Trophoblast cell (in vitro differentiated cells and primary cell): ENCODE results near the gene EXOC7.
A peak's percentile ranks its signal among the peaks of the same experiment; 100 is the strongest.
"Not testable (repeated sequence)": the region's sequence is repeated elsewhere in the genome, so short reads cannot be mapped to it uniquely, and the experiment has no call there.

Experiments used
- DNase-seq, 2 donors: peaks; one replicate each; pipeline ENCODE4 v3.0.0-alpha.2; 2016
- H2AFZ ChIP-seq: 2 replicates; pipeline ENCODE4 v1.6.1; 2013; ENCODE audit warnings: low read length, moderate library complexity, mild to moderate bottlenecking; ENCODE audit not compliant: insufficient read depth, poor library complexity
- H2AK5ac ChIP-seq: 2 replicates; pipeline ENCODE4 v1.6.1; 2013; ENCODE audit warnings: mild to moderate bottlenecking, low read length
- H2BK120ac ChIP-seq: 2 replicates; pipeline ENCODE4 v1.6.1; 2013; ENCODE audit warnings: low read length, mild to moderate bottlenecking, moderate library complexity; ENCODE audit not compliant: insufficient read depth, poor library complexity
- H2BK12ac ChIP-seq: 2 replicates; pipeline ENCODE4 v1.6.1; 2013; ENCODE audit warnings: mild to moderate bottlenecking, low read length, moderate library complexity
- H2BK5ac ChIP-seq: 2 replicates; pipeline ENCODE4 v1.6.1; 2013; ENCODE audit warnings: low read length, low read depth, moderate library complexity, mild to moderate bottlenecking; ENCODE audit not compliant: poor library complexity
- H3K14ac ChIP-seq: 2 replicates; pipeline ENCODE4 v1.6.1; 2013; ENCODE audit warnings: mild to moderate bottlenecking, low read length
- H3K18ac ChIP-seq: 2 replicates; pipeline ENCODE4 v1.6.1; 2013; ENCODE audit warnings: mild to moderate bottlenecking, low read length
- H3K23ac ChIP-seq: 2 replicates; pipeline ENCODE4 v1.6.1; 2013; ENCODE audit warnings: low read length
- H3K27ac ChIP-seq: 2 replicates; pipeline ENCODE4 v1.5.1; 2013; ENCODE audit warnings: low read depth, mild to moderate bottlenecking, inconsistent platforms, low read length, moderate library complexity
- H3K27me3 ChIP-seq: 2 replicates; pipeline ENCODE4 v1.6.1; 2013; ENCODE audit warnings: inconsistent platforms, mild to moderate bottlenecking, low read length, moderate library complexity; ENCODE audit not compliant: insufficient read depth
- H3K36me3 ChIP-seq, 2 experiments: 1 replicate in 1 of 2; 2 replicates in 1 of 2; pipeline ENCODE4 v1.6.1; 2013; ENCODE audit warnings: low read length in 2 of 2, mild to moderate bottlenecking in 2 of 2, moderate library complexity in 1 of 2; ENCODE audit not compliant: insufficient read depth in 2 of 2, control insufficient read depth in 1 of 2
- H3K4ac ChIP-seq: 2 replicates; pipeline ENCODE4 v1.6.1; 2013; ENCODE audit warnings: low read depth, mild to moderate bottlenecking, low read length, moderate library complexity
- H3K4me1 ChIP-seq, 2 experiments: 1 replicate in 1 of 2; 2 replicates in 1 of 2; pipeline ENCODE4 v1.6.1; 2013; ENCODE audit warnings: low read length in 2 of 2, mild to moderate bottlenecking in 2 of 2, moderate library complexity in 1 of 2; ENCODE audit not compliant: insufficient read depth in 2 of 2, control insufficient read depth in 1 of 2
- H3K4me2 ChIP-seq: 2 replicates; pipeline ENCODE4 v1.6.1; 2013; ENCODE audit warnings: inconsistent platforms, mild to moderate bottlenecking, low read length, moderate library complexity
- H3K4me3 ChIP-seq: 2 replicates; pipeline ENCODE4 v1.5.1; 2013; ENCODE audit warnings: mild to moderate bottlenecking, low read depth, low read length, inconsistent platforms
- H3K79me1 ChIP-seq: one replicate; pipeline ENCODE4 v1.6.1; 2013; ENCODE audit warnings: low read length
- H3K79me2 ChIP-seq: 2 replicates; pipeline ENCODE4 v1.6.1; 2013; ENCODE audit warnings: low read length, mild to moderate bottlenecking; ENCODE audit not compliant: control insufficient read depth, insufficient read depth, poor library complexity
- H3K9ac ChIP-seq: 2 replicates; pipeline ENCODE4 v1.6.1; 2013; ENCODE audit warnings: mild to moderate bottlenecking, low read length
- H3K9me3 ChIP-seq: 2 replicates; pipeline ENCODE4 v1.6.1; 2013; ENCODE audit warnings: low read depth, mild to moderate bottlenecking, control low read depth, inconsistent platforms, low read length; ENCODE audit not compliant: insufficient read depth
- H4K12ac ChIP-seq: 2 replicates; pipeline ENCODE4 v1.6.1; 2013; ENCODE audit warnings: low read depth, mild to moderate bottlenecking, low read length, moderate library complexity
- H4K8ac ChIP-seq: 2 replicates; pipeline ENCODE4 v1.6.1; 2013; ENCODE audit warnings: low read depth, mild to moderate bottlenecking, low read length, moderate library complexity
- H4K91ac ChIP-seq: one replicate; pipeline ENCODE4 v1.6.1; 2013; ENCODE audit warnings: low read depth, mild to moderate bottlenecking, low read length, moderate library complexity
- WGBS: extraction: QIAGEN DNeasy Blood & Tissue Kit; methylation state at CpG from one replicate; pipeline ENCODE4 v1.1.7; 2013; ENCODE audit warnings: missing lambda C conversion rate; ENCODE audit not compliant: insufficient read length, insufficient coverage; ENCODE audit errors: extremely low coverage; 5-methylcytosine and 5-hydroxymethylcytosine counted together

The EXOC7 gene

GRCh38 chr17:76079956-76080767, 23.4 kb downstream of the EXOC7 start:
- H3K36me3 ChIP-seq: peaks cover 25 to 28% of the 10 kb centered on the region in 2 experiments
- H2AK5ac ChIP-seq: no peak overlapping the region
- H3K18ac ChIP-seq: no peak overlapping the region
- no peak overlapping the region for H4K8ac ChIP-seq
- no peak overlapping the region for H3K27ac ChIP-seq
- H3K9ac ChIP-seq: no peak overlapping the region
- no peak overlapping the region for H3K4ac ChIP-seq
- no peak overlapping the region for H2AFZ ChIP-seq
- no peak overlapping the region for H4K12ac ChIP-seq
- H3K4me1 ChIP-seq: peaks cover 5 to 6% of the 10 kb centered on the region in 2 experiments
- H3K79me2 ChIP-seq: no peaks in the 10 kb centered on the region
- no peak for DNase-seq
- peaks cover 38% of the 10 kb centered on the region for H3K27me3 ChIP-seq
- H2BK5ac ChIP-seq: no peak overlapping the region
- H4K91ac ChIP-seq: no peak overlapping the region
- no peak overlapping the region for H3K14ac ChIP-seq
- no peak overlapping the region for H2BK120ac ChIP-seq
- H3K9me3 ChIP-seq: peaks cover 15% of the 10 kb centered on the region
- no peaks in the 10 kb centered on the region for H3K79me1 ChIP-seq
- H2BK12ac ChIP-seq: no peak overlapping the region
- no CpG with 5 or more reads among the region's 23 CpGs for WGBS
- no peak overlapping the region for H3K4me2 ChIP-seq
- no peak overlapping the region for H3K23ac ChIP-seq
- H3K4me3 ChIP-seq: no peak overlapping the region

GRCh38 chr17:76079535-76079955, 24.0 kb downstream of the EXOC7 start:
- Histone ChIP-seq H3K9ac (no peak overlapping the region), H3K79me1 (no peaks in the 10 kb centered on the region), H3K27ac (no peak overlapping the region), H3K79me2 (no peaks in the 10 kb centered on the region), H4K8ac (no peak overlapping the region), H3K4me2 (no peak overlapping the region), H4K12ac (no peak overlapping the region), H4K91ac (no peak overlapping the region), H3K36me3 (peaks cover 20 to 23% of the 10 kb centered on the region in 2 experiments), H3K18ac (no peak overlapping the region), H3K23ac (no peak overlapping the region), H3K4me1 (peaks cover 5 to 10% of the 10 kb centered on the region in 2 experiments), H2BK12ac (no peak overlapping the region), H2AK5ac (no peak overlapping the region), H3K4me3 (no peak overlapping the region), H3K14ac (no peak overlapping the region), H2BK120ac (no peak overlapping the region), H2AFZ (no peak overlapping the region), H3K4ac (no peak overlapping the region), H3K9me3 (peaks cover 19% of the 10 kb centered on the region), H3K27me3 (peaks cover 44% of the 10 kb centered on the region), H2BK5ac (no peak overlapping the region)
- DNase-seq: no peak
- no CpG with 5 or more reads among the region's 9 CpGs for WGBS

- Histone ChIP-seq H2AFZ (no peak within 1 kb of the TSS), H2BK5ac (no peak within 1 kb of the TSS), H3K4me1 (peaks cover 5 to 10% of the 10 kb centered on the region in 2 experiments), H3K9ac (no peak within 1 kb of the TSS), H3K36me3 (peaks cover 15 to 18% of the 10 kb centered on the region in 2 experiments), H4K91ac (no peak within 1 kb of the TSS), H2BK120ac (no peak within 1 kb of the TSS), H3K79me2 (no peaks in the 10 kb centered on the region), H3K4ac (no peak within 1 kb of the TSS), H3K18ac (no peak within 1 kb of the TSS), H3K79me1 (no peaks in the 10 kb centered on the region), H3K14ac (no peak within 1 kb of the TSS), H2BK12ac (no peak within 1 kb of the TSS), H3K27me3 (peaks cover 50% of the 10 kb centered on the region), H4K8ac (no peak within 1 kb of the TSS), H4K12ac (no peak within 1 kb of the TSS), H3K23ac (no peak within 1 kb of the TSS), H3K4me3 (no peak within 1 kb of the TSS), H3K4me2 (no peak within 1 kb of the TSS), H2AK5ac (no peak within 1 kb of the TSS), H3K9me3 (peaks cover 19% of the 10 kb centered on the region), H3K27ac (no peak within 1 kb of the TSS)
- WGBS: no CpG with 5 or more reads among the region's 17 CpGs
- DNase-seq: peak; percentile 28 to 29
These were observed 24.6 kb downstream of the EXOC7 start, which contains the start of gene ZACN for GRCh38 chr17:76078860-76079534. Gene ZACN (plus strand): TSS chr17:76079182. CDS start chr17:76079265, 83 bp downstream.

- H3K79me1 ChIP-seq, H4K8ac ChIP-seq, H3K27ac ChIP-seq, H4K12ac ChIP-seq, H3K18ac ChIP-seq, H3K4me1 ChIP-seq, H4K91ac ChIP-seq, H2AFZ ChIP-seq, H3K79me2 ChIP-seq, H3K4me2 ChIP-seq, H3K4me3 ChIP-seq, H3K14ac ChIP-seq, H2BK12ac ChIP-seq, H2BK5ac ChIP-seq, H2AK5ac ChIP-seq, DNase-seq, H2BK120ac ChIP-seq, H3K9ac ChIP-seq, H3K4ac ChIP-seq, H3K23ac ChIP-seq: not testable (repeated sequence)
- Histone ChIP-seq H3K36me3 (peaks cover 9 to 11% of the 10 kb centered on the region in 2 experiments), H3K9me3 (peaks cover 19% of the 10 kb centered on the region), H3K27me3 (peaks cover 55% of the 10 kb centered on the region)
- WGBS: no CpG with 5 or more reads among the region's 5 CpGs
These were observed 25.2 kb downstream of the EXOC7 start for GRCh38 chr17:76078370-76078769.
